COLO829 (cell line): Measurements from ENCODE around the gene MRPL20.
A peak's percentile ranks its signal among the peaks of the same experiment; 100 is the strongest.
"Not testable (repeated sequence)": the region's sequence is repeated elsewhere in the genome, so short reads cannot be mapped to it uniquely, and the experiment has no call there.

Source experiments
- DNase-seq: peaks from one replicate; pipeline ENCODE4 v3.0.0; 2012; ENCODE audit warnings: low spot score

Gene MRPL20

DNA sequence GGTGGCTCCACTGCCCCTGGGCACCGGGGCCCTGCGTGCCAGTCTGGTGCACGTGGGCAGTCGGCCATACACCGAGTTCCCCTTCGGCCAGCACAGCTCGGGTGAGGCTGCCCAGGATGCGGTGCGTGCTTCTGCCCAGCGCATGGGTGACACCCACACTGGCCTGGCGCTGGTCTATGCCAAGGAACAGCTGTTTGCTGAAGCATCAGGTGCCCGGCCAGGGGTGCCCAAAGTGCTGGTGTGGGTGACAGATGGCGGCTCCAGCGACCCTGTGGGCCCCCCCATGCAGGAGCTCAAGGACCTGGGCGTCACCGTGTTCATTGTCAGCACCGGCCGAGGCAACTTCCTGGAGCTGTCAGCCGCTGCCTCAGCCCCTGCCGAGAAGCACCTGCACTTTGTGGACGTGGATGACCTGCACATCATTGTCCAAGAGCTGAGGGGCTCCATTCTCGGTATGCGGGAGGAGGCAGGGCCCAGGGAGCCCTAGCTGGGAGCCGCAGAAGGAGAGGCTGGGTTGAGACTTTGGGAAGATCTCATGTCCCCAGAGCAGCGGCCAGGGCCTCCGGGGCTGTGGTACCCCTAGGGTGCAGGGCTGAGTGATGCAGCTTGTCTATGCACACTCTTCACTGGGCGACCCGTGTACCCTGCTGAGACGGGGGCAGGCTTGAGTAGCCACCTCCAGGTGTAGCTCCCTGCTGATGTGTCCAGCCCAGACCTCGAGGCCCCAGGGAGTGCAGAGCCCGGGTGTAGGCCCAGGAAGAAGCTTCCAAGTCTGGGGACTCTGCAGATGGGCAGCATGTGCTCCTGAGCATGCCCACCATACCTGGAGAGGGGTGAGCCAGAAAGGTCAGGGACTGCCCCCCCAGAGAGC lies 30.2 kb upstream of the MRPL20 start:
- no peak for DNase-seq

DNA sequence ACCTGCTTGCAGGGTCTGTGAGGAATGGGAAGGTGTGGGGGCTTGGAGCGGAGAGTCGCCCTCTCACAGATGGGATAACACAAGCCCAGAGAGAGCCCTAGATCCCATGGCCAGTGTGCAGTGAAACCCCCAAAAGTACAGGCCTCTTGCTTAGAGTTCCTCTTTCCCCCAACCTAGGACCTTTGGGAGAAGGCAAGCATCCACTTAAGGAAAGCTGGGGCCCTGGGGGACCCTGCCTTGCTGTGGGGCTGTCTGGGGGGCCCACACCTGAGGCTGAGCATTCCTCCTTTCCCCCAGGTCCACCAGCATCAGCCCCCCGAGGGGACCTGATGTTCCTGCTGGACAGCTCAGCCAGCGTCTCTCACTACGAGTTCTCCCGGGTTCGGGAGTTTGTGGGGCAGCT lies 29.5 kb upstream of the MRPL20 start:
- no peak for DNase-seq

DNA sequence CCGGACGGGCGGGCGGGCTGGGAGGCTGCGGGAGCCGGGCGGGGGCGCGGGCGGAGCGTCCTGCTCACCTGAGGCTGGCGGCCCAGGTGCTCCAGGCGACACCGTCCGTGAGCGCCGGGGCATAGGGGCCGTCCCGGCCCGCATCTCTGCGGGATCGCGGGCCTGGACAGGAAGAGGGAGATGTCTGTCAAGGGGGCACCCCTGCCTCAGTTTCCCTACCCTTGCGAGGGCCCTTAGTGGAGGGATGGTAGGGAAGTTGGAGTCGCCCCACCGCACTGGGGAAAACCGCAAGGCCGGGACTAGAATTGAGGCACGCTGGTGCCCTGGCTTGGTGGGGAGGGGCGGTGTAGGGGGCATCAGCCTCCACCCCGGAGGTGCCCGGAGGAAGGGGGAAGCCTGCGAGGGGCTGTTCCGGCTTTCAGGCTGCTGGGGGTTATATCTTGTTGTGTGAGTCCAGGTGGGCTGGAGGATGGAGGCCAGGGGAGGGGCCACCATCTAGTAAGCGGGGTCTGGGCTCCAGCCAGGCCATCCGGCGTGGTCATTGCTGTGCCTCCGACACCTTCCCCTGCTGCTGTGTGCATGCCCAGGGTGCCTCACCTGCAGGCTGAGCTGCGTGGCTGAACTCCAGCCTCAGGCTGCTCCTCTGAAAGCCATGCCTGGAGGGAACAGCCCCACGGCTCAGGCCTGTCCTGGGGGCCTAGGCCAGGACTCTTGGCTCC lies 29.0 kb upstream of the MRPL20 start:
- no peak for DNase-seq

DNA sequence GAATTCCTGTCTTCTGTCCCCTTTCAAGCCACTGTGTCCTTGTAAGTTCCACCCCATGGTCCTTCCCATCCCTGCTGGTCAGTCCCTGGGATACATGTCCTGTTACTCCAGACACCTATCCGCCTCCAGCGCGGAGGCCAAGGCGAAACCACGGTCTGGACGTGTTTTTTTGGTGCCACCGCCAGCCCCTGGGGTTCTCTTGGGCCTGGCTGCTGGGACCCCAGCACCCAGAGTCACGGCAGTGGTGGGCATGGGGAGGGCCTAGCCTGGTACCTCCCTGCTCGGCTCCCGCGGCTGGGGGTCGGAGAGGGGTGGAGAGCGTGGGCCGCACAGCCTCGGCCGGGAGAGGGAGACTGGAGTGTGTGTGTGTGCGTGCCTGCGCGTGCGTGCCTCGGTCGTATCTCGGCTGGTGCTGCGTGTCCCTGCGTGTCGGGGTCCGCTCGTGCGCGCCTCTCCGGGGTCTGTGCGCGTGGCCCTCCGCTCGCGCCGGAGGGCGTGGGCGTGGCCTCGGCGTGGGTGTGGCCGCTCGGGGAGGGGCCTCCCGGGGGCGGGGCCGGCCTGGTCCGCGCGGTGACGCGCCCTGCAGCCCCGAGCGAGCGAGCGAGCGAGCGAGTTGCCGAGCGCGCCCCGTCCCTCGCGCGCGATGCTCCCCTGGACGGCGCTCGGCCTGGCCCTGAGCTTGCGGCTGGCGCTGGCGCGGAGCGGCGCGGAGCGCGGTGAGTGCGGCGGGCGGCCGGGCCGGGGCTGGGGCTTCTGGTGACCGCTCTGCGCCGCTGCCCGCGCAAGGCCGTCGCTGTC lies 28.2 kb upstream of the MRPL20 start, which contains the start of gene VWA1:
Gene VWA1 (plus strand): TSS at position 585 of the 798 bp plus-strand sequence. CDS start 59 bp downstream, at position 644.
- peak; percentile 70 for DNase-seq

DNA sequence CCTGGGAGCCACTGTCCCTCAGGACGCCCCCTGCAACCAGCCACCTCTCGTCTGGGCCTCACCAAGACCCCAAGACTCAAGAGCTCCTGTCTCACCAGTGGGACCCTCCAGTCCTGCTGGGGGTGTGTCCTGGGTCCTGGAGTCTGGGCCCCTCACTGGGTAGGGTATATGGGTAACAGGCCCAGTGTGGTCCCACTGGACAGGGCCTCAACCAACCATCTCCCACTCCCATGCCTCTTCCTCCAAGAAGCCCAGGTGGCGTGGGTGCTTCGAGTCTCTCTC lies 27.7 kb upstream of the MRPL20 start:
- DNase-seq, result no peak

DNA sequence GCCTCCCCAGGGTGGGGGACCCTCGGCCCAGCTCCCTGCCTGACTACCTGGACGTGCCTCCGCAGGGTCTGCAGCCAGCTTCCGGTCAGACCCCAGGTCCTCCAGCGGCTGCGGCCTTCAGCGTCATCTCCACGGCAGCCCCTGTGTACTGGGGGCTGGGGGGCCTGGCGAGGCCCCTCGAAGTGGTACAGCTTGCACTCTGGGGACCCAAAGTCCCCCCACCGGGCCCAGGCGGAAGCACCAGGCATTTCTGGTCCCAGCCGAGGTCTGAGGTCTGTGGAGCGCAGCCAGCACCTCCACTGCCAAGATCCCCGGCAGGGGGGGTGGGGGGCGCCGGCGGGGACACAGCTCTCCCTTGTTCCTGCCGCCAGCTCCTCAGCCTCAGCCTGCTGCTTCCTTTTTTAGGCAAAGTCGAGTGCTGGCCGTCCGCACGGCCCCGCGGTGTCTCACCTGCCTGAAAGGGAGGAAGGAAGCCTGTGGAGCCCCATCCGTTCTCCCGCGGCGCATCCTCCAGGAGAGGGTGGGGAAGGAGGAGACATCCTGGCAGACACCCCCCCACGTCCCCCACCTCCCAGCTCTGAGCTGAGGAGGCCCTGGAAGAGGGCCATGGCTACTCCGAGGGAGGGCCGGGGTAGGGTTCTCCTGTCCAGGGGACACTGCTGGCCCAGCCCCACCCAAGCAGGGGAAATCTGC lies 27.2 kb upstream of the MRPL20 start:
- no peak for DNase-seq

DNA sequence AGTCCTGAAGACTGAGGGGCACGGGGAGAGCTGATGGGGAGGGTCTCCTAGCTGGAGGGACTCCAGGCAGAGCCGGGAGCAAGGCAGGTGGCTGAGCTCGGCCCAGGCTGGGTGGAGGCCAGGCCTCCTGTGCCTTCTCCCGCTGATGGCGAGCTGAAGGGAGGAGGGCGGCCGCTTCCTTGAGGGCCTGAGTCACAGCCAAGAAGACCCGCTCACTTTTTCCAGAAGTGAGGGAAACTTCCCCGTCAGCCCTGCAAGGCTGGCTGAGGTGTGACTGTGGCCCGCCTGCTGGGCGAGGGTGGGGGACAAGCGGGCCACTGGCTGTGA lies 26.7 kb upstream of the MRPL20 start:
- DNase-seq, result no peak

DNA sequence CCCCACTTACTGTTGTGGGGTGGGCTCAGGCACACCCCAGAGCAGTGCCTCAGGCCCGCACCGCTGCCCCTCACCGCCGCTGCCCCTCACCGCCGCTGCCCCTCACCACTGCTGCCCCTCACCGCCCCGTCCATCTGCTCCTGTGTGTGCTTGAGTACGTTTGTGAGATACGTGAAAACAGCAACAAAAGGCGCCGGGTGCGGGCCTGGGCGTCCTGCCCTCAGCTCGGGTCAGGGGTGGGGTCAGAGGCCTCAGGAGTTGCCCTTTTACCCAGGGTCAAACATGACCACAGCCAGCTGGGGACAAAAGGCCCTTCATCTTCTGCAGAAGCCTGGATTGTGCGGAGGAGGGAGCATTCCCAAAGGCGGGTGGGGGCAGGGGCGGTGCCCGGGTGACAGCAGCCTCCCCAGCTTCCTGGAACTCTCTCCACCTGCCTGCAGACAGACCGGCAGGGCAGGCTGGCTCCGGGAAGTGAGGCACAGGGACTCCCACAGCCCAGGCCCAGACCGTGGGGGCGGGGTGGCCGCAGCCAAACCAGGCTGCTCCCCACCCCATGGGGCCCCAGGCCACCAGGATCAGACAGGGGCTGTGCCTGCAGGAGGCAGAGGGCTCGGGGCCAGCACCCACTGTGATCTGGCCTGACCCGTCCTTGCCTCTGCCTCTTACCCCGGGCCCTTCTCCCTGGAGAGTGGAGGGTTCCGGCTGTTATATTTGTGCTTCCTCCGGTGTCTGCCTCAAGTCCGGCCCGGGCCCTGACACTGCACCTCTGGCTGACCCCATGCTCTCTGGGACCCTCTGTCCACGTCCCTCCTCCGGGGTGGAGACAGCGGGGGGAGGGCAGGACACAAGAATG lies 26.1 kb upstream of the MRPL20 start:
- peak; percentile 68 for DNase-seq

DNA sequence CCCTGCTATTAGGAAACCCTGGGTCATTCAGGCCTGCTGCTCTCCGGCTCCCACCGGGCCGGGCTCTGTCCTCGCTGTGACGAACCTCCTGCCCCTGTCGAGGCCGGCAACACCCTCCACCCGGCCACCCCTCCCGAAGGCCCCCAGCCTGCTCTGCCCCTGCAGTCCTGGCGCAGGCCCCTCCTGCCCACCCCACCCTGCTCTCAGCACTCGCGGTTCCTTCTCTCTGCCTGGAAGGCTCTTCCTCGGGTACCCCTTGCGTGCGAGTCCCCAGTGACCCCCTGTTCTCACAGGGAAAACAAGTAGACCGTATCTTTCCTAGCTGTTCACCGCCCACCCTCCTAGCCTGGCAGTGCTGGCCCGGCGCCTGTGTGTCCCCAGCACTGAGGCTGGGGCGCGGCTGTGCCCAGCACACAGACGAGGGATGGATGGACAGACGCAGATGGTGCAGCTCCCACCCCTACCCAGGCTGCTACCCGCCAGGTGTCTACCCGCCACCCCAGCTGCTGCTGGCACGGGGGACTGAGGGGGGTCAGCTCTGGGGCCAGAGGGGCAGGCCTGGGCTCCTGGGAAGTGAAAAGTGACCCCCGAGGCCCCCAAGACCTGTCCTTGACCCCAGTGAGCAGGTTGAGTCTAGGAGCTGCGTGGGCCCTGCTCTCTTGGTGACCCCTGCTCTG lies 25.3 kb upstream of the MRPL20 start:
- no peak for DNase-seq

DNA sequence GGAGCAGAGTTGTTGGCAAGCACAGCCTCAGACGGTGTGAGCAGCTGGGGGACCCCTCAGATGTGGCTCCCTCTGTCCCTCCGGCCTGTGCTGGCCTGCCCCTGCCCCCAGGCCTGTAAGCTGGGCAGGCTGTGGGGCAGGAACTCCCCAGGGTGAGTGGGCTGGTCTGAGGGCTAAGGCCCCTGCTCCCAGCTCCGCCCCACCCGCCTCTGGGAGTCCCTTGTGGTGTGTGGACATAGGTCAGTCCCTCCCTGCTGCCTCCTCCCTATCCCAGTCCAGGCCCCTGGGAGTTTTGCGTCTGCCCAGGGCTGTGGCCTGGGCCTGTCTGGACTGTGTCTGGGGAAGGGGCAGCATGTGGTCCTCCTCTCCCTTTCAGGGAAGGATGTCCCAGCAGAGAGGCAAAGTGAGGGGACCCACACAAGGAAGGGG lies 24.8 kb upstream of the MRPL20 start:
- DNase-seq, result no peak

DNA sequence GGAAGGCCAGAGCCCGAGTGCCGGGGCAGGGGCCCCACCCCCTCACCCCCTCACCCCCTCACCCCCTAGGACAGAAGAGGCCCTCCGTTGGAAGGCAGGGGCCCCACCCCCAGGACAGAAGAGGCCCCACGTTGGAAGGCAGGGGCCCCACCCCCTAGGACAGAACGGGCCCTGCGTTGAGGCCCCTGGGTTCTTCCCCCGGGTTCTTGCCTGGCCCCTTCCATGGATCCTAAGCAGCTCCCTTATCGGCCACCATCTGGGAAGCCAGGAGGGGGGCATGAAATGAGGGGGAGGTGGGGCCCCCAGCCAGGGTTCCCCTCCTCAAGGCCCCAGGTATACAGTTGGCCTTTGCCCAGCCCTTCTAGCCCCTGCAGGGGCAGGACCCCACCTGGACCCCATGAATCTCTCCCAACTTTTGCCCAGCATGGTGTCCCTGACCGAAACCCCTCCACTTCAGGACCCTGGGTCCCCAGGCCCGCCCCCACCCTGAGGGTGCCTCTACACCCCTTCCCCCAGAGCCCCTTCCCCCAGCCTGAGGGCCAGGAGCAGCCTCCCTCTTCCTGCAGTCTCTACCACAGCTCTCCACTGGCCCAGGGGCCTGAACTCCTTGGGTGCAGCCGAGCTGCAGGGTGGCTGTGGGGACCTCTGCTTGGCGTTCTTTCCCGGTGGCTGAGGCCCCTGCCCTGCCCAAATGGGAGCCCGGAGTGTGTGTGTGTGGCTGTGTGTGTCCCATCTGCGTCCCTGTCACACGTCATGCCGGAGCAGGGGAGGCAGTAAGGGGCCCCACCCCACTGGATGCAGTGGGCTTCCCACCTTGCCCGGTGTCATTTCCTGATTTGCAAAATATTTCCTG lies 24.1 kb upstream of the MRPL20 start:
- no peak for DNase-seq

DNA sequence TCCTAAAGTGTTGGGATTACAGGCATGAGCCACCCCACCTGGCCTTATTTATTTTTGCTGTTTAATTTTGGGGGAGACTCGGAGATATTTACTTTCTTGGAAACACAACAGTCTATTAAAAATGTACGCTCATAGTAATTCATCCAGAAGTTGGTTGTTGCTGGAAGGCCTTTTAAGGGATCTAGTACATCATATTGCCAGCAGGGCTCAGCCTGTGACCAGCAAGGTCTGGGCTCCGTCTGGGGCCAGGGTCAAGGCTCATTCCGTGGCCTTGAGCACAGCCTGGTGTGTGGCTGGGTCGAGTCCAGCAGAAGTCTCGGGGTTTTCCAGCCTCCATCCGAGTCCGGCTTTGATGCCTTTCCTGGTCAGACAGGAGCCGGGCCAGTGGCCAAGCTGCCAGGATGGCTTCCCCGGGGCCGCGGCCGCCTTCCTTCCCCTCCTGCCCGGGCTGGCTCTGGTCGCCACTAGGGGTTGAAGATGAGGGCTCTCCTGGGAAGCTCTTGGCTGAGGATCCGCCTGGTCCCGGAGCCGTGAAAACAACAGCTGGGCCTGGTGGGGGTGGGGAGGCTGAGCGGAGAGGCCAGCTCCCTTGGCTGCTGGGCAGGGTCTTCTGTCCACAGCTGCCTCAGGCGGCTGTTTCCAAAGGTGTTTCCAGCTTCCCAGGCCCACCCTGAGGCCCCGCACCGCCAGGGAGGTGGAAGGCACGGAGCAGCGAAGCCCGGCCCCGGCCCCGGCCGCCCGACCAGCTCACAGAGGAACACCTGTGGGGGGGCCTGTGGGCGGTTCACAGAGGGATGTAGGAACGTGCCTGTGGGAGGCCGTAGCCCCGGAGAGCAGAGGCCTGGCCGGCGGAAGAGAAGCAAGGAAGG lies 23.3 kb upstream of the MRPL20 start:
- no peak for DNase-seq

DNA sequence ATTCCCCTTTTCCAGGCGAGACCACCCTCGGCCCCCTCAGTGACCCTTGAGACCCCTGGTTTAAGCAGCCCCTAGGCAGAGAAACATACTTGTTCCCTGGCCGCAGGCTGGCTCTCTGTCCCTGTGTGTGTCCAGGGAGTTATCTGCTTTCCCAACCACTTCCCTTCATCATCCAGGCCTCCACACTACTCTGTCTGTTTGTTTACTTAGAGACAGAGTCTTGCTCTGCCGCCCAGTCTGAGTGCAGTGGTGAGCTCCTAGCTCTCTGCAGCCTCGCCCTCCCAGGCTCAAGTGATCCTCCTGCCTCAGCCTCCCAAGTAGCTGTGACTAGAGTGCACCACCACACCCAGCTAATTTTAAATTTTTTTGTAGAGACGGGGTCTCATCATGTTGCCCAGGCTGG lies 22.6 kb upstream of the MRPL20 start:
- no peak for DNase-seq

DNA sequence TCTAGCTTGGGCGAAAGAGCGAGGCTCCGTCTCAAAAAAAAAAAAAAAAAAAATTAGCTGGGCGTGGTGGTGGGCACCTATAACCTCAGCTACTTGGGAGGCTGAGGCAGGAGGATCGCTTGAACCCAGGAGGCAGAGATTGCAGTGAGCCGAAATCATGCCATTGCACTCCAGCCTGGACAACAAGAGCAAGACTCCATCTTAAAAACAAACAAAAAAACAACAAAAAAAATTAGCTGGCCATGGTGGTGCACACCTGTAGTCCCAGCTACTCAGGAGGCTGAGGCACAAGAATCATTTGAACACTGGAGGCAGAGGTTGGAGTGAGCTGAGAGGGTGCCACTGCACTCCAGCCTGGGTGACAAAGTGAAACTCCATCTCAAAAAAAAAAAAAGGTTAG lies 21.9 kb upstream of the MRPL20 start:
- not testable (repeated sequence) for DNase-seq

DNA sequence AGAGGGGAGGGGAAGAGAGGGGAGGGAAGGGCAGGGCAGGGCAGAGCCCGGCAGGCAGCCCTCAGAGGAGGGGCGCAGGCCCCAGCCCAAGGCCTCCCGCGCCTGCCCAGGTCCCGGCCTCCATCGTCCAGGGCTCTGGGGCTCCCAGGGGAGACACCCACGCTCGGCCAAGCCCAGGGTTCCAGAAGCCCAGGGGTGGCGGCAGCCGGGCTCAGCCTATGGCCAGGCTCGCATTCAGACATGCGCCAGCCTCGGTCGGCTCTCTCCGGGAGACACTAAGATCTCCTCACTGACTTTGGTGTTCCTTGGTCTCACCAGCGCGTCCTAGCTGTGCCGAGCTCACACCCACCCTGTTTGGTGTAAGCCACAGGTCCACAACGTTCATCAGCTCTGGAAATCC lies 21.1 kb upstream of the MRPL20 start:
- no peak for DNase-seq

DNA sequence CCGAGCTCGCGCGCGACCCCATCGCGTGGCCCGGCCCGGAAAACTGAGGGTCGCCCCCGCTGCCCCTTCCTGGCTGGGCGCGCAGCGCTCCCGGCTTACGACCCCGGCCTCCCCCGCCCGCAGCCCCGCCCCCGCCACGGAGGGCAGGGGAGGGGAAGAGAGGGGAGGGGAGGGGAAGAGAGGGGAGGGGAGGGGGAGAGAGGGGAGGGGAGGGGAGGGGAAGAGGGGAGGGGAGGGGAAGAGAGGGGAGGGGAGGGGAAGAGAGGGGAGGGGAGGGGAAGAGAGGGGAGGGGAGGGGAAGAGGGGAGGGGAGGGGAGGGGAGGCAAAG lies 20.7 kb upstream of the MRPL20 start:
- DNase-seq, result no peak

DNA sequence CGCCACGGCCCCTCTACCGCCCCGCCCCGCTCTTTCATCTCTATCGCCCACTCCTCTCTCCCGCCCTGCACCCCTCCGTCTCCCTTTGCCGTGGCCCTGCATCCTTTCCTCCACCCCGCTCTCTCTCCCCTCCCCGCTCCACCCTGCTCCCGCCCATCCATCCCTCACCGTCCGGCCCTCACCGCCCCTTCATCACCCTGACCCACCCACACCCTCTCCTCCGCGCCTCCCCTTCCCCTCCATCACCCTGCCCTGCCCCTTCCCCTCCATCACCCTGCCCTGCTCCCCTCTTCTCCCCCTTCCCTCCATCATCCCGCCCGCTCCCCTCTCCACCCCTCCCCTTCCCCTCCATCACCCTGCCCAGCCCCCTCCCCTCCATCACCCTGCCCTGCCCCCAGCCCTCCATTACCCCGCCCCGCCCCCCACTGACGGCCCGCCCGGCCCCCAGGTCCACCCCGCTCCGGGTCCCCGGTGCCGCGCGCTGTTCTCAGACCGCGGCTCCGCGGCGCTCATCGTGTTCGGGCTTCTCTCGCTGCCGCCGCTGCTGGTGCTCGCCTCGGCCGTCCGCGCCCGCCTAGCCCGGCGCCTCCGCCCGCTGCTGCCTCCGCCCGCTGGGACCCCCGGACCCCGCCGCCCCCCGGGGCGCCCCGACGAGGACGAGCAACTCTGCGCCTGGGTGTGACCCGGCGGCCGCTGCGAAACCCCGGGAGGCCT lies 20.2 kb upstream of the MRPL20 start:
- DNase-seq, result no peak

DNA sequence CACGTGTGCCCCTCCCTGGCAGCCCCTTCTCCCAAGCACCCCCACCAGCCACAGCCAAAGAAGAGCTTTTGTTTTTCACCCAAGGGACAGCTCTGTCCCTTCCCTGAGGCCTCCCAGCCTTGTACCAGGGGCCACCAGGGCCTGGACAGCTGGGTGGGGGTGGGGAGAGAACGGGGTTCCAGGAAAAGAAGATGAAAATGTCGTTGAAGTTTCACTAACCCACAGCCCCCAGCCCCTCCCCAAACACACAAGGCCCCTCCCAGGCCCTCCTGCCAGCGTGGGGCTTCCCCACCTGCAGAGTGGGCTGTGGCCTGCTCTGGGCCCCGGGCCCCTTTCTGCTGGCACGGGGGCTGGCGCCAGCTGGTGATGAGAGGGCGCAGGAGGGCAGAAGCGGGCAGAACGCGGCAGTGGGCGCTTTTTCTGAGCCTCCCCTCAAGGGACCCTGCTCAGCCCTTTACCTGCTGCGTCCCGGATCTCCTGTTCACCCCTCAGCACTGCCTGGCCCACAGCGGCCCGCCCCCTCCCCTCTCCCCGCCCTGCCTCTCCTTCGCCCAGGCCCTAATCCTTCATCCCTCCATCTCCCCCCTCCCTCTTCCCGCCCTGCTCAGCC lies 19.5 kb upstream of the MRPL20 start:
- no peak for DNase-seq
